Smooth muscle cell (in vitro differentiated cells): ENCODE data around the gene LRRC17. TPM values are rescaled to one million over a fixed set of nuclear protein-coding genes. Genes with fewer than 3 reads are reported as not detected.
A peak's percentile ranks its signal among the peaks of the same experiment; 100 is the strongest.

ENCODE experiments used
- DNase-seq: peaks from one replicate; lab custom pipeline; 2025; ENCODE audit not compliant: unreplicated experiment; lab: John Stamatoyannopoulos, UW
- H2AFZ ChIP-seq: fragments of 200-600 bp; sonication (generic); 2 replicates; pipeline ENCODE4 v1.6.0; 2016; ENCODE audit warnings: antibody characterized with exemption, low read depth, mild to moderate bottlenecking
- H3F3A ChIP-seq: fragments of 200-600 bp; sonication (generic); 2 replicates; pipeline ENCODE4 v1.6.0; 2017; ENCODE audit warnings: antibody characterized with exemption, low read depth
- H3K27ac ChIP-seq: fragments of 200-600 bp; sonication (generic); 2 replicates; pipeline ENCODE4 v1.5.1; 2016; ENCODE audit warnings: low read depth, mild to moderate bottlenecking
- H3K27me3 ChIP-seq: fragments of 200-600 bp; sonication (generic); 2 replicates; pipeline ENCODE4 v1.6.1; 2016; ENCODE audit warnings: low read depth, mild to moderate bottlenecking
- H3K36me3 ChIP-seq: fragments of 200-600 bp; sonication (generic); 2 replicates; pipeline ENCODE4 v1.5.1; 2016; ENCODE audit warnings: low read depth
- H3K4me1 ChIP-seq: fragments of 200-600 bp; sonication (generic); 2 replicates; pipeline ENCODE4 v1.5.1; 2016; ENCODE audit warnings: low read depth
- H3K4me2 ChIP-seq: fragments of 200-600 bp; sonication (generic); 2 replicates; pipeline ENCODE4 v1.6.0; 2016; ENCODE audit warnings: mild to moderate bottlenecking
- H3K4me3 ChIP-seq: fragments of 200-600 bp; sonication (generic); 2 replicates; pipeline ENCODE4 v1.5.1; 2016; ENCODE audit warnings: mild to moderate bottlenecking
- H3K79me2 ChIP-seq: fragments of 200-600 bp; sonication (generic); 2 replicates; pipeline ENCODE4 v1.6.0; 2016; ENCODE audit warnings: low read depth, mild to moderate bottlenecking
- H3K9ac ChIP-seq: fragments of 200-600 bp; sonication (generic); 2 replicates; pipeline ENCODE4 v1.6.0; 2016; ENCODE audit warnings: low read depth
- H3K9me3 ChIP-seq: fragments of 200-600 bp; sonication (generic); replicated peaks from 2 replicates; pipeline ENCODE4 v1.5.1; 2016; ENCODE audit warnings: low read depth
- H4K20me1 ChIP-seq: fragments of 200-600 bp; sonication (generic); 2 replicates; pipeline ENCODE4 v1.6.0; 2016; ENCODE audit warnings: low read depth
- WGBS: methylation state at CpG from one replicate; pipeline ENCODE4 v1.1.7; 2016; ENCODE audit warnings: low lambda C conversion rate; 5-methylcytosine and 5-hydroxymethylcytosine counted together
- polyA plus RNA-seq: library from polyadenylated mRNA; unstranded; fragments of >200 nt; fragmentation: Nextera tagmentation; extraction: Ambion mirVana; gene quantifications from 2 replicates; pipeline ENCODE4 v1.2.1, GENCODE V29; 2016
- total RNA-seq: library from RNA; depleted of rRNA; stranded (reverse); fragments of >200 nt; gene quantifications from 2 replicates; pipeline ENCODE4 v1.2.3, GENCODE V29; 2014
- TF ChIP-seq, protein P1 (sequence below): fragments of 200-600 bp; sonication (generic); IDR thresholded peaks from 2 replicates; pipeline ENCODE4 v1.5.1; 2017; ENCODE audit warnings: borderline replicate concordance, mild to moderate bottlenecking, antibody characterized with exemption; ENCODE audit not compliant: insufficient read depth, poor library complexity, severe bottlenecking

LRRC17 gene
- total and polyA plus RNA-seq, 2 experiments from 2014 or later = 6.2 to 23.0 TPM

DNA sequence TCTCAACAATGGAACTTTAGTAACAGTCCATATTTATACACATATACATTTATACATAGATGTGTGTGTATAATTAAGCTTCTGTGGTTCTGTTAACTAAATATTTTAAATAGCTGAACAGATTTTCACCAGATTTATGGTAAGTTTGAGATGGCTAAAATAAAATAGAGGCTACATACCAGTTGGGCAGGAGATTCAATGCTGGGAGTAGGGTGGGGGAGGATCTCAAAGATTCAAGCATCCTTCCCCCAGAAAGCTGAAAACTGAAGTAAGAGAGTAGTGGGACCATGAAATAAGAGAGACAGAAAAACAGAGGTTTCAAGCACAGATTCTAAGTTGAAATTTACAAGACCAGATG lies 14.0 kb downstream of the LRRC17 start:
- Histone ChIP-seq H2AFZ (no peak overlapping the region), H3K36me3 (no peaks in the 10 kb centered on the region), H3K9me3 (no peaks in the 10 kb centered on the region), H3K4me2 (peak overlapping the region; percentile 11), H3F3A (peaks cover 7% of the 10 kb centered on the region), H3K27ac (no peak overlapping the region), H4K20me1 (no peaks in the 10 kb centered on the region), H3K4me1 (peaks cover 11% of the 10 kb centered on the region), H3K27me3 (no peaks in the 10 kb centered on the region), H3K9ac (no peak overlapping the region), H3K79me2 (no peaks in the 10 kb centered on the region), H3K4me3 (no peak overlapping the region)
- DNase-seq = no peak
- TF ChIP-seq, protein P1, sequence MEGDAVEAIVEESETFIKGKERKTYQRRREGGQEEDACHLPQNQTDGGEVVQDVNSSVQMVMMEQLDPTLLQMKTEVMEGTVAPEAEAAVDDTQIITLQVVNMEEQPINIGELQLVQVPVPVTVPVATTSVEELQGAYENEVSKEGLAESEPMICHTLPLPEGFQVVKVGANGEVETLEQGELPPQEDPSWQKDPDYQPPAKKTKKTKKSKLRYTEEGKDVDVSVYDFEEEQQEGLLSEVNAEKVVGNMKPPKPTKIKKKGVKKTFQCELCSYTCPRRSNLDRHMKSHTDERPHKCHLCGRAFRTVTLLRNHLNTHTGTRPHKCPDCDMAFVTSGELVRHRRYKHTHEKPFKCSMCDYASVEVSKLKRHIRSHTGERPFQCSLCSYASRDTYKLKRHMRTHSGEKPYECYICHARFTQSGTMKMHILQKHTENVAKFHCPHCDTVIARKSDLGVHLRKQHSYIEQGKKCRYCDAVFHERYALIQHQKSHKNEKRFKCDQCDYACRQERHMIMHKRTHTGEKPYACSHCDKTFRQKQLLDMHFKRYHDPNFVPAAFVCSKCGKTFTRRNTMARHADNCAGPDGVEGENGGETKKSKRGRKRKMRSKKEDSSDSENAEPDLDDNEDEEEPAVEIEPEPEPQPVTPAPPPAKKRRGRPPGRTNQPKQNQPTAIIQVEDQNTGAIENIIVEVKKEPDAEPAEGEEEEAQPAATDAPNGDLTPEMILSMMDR = no peak

DNA sequence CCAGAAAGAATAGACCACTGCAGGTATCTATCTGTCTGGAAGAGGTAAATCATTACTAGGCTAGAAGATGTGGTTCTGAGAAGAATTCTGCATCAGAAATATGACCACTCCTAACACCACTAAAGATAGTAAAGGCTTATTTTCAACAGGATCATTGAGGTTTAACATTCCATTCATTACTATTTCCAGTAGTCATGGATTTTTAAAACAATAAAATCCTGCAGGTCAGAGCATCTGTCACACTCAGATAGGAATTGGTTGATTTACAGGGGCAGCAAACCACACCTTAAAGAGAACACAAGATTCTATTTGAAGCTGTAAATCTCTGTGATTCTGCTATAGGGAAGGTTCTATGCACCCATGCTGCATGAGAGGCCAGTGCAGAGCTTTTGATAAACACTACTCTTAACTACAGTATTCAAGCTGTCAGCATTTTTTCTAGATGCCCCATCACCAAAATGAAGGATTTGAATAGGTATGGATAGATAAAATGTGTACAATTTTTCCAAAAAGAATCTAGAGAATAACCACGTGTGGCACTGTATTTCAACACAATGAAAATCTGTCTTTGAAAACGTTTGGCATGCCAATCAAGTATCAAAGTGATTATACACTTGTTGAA lies 14.6 kb downstream of the LRRC17 start:
- H3K4me1 ChIP-seq = peaks cover 12% of the 10 kb centered on the region
- no peaks in the 10 kb centered on the region for H3K9me3 ChIP-seq
- no peak overlapping the region for H2AFZ ChIP-seq
- DNase-seq = no peak
- H3K27me3 ChIP-seq = no peaks in the 10 kb centered on the region
- no peaks in the 10 kb centered on the region for H3K79me2 ChIP-seq
- peaks cover 7% of the 10 kb centered on the region for H3F3A ChIP-seq
- 60% methylated on average over 2 of the region's 2 CpGs for WGBS
- no peak overlapping the region for H3K9ac ChIP-seq
- no peaks in the 10 kb centered on the region for H4K20me1 ChIP-seq
- no peak overlapping the region for H3K4me3 ChIP-seq
- H3K4me2 ChIP-seq = peak overlapping the region; percentile 11
- no peak overlapping the region for H3K27ac ChIP-seq
- TF ChIP-seq, protein P1 = no peak
- no peaks in the 10 kb centered on the region for H3K36me3 ChIP-seq

DNA sequence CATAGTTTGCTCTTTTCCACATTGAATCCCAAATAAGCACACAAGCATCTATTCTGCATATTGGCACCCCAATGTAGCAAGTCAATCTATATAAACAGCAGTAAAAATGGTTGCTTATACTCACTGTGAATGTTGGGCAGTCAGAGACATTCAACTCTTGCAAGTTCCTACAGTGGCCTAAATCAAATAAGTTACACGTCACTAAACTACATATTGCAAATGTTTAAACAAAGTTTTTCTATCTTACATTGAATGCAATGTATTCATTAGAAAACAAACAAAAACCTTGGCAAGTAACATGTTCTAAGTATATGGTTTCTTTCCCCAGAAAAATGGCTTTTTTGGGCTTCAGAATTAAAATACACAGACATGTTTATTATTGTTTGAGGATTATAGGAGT lies 19.0 kb downstream of the LRRC17 start:
- H3K4me1 ChIP-seq = peaks cover 50% of the 10 kb centered on the region
- DNase-seq = no peak
- H3K9me3 ChIP-seq = no peaks in the 10 kb centered on the region
- 88% methylated on average over 1 of the region's 1 CpG for WGBS
- no peak overlapping the region for H3K4me2 ChIP-seq
- H3K27ac ChIP-seq = peak overlapping the region; percentile 13
- no peak overlapping the region for H2AFZ ChIP-seq
- no peaks in the 10 kb centered on the region for H3K36me3 ChIP-seq
- no peak overlapping the region for H3K4me3 ChIP-seq
- no peaks in the 10 kb centered on the region for H3K27me3 ChIP-seq
- peaks cover 26% of the 10 kb centered on the region for H3F3A ChIP-seq
- H4K20me1 ChIP-seq = no peaks in the 10 kb centered on the region
- no peak overlapping the region for H3K9ac ChIP-seq
- H3K79me2 ChIP-seq = no peaks in the 10 kb centered on the region
- TF ChIP-seq, protein P1 = no peak

DNA sequence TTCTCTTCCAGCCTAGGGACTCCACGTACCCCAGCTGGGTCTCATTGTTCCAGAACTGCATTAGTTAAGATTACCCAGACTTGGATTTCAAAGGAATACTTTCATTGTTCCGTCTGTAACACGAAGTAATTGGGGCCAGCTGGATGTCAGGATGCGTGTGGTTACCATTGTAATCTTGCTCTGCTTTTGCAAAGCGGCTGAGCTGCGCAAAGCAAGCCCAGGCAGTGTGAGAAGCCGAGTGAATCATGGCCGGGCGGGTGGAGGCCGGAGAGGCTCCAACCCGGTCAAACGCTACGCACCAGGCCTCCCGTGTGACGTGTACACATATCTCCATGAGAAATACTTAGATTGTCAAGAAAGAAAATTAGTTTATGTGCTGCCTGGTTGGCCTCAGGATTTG lies 21.0 kb downstream of the LRRC17 start:
- H3K27me3 ChIP-seq = no peaks in the 10 kb centered on the region
- H3K4me1 ChIP-seq = peaks cover 41% of the 10 kb centered on the region
- H2AFZ ChIP-seq = peak overlapping the region; percentile 37
- peak overlapping the region; percentile 94 for H3K9ac ChIP-seq
- peak overlapping the region; percentile 13 for H3K4me3 ChIP-seq
- H4K20me1 ChIP-seq = no peaks in the 10 kb centered on the region
- H3F3A ChIP-seq = peaks cover 19% of the 10 kb centered on the region
- TF ChIP-seq, protein P1 = no peak
- peak overlapping the region; percentile 83 for H3K4me2 ChIP-seq
- H3K9me3 ChIP-seq = no peaks in the 10 kb centered on the region
- H3K79me2 ChIP-seq = no peaks in the 10 kb centered on the region
- WGBS = 2% methylated on average over 15 of the region's 15 CpGs
- no peaks in the 10 kb centered on the region for H3K36me3 ChIP-seq
- H3K27ac ChIP-seq = peak overlapping the region; percentile 100
- DNase-seq = peak; percentile 44
